Stimulated activated CD4-positive, alpha-beta T cell treated with anti-CD3 and anti-CD28 coated beads, Interleukin-12 subunit alpha, Interleukin-12 subunit beta, amount 100 ng/mL, for 4 hours (primary cell): Measurements from ENCODE around the gene C8G.
A peak's percentile ranks its signal among the peaks of the same experiment; 100 is the strongest.

ENCODE experiments used
- DNase-seq: peaks from one replicate; pipeline ENCODE4 v3.0.0-alpha.2; 2020

Gene C8G

DNA sequence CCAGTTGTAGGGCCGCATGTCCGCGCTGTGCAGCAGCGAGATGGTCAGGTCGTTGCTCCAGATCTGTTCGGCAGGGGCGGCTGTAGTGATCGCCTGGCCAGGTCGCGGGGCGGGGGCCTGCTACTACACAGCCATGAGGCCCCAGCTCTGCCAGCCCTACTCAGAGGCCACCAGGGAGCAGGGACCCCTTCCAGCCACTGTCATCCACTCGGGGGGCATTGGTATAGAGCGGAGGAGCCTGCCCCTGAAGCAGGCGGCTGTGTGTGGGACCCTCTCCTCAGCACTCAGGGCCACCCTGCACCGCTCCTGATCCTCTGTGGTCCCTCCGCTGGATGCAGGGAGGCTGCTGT, 2.2 kb upstream of the C8G start:
- DNase-seq = no peak

DNA sequence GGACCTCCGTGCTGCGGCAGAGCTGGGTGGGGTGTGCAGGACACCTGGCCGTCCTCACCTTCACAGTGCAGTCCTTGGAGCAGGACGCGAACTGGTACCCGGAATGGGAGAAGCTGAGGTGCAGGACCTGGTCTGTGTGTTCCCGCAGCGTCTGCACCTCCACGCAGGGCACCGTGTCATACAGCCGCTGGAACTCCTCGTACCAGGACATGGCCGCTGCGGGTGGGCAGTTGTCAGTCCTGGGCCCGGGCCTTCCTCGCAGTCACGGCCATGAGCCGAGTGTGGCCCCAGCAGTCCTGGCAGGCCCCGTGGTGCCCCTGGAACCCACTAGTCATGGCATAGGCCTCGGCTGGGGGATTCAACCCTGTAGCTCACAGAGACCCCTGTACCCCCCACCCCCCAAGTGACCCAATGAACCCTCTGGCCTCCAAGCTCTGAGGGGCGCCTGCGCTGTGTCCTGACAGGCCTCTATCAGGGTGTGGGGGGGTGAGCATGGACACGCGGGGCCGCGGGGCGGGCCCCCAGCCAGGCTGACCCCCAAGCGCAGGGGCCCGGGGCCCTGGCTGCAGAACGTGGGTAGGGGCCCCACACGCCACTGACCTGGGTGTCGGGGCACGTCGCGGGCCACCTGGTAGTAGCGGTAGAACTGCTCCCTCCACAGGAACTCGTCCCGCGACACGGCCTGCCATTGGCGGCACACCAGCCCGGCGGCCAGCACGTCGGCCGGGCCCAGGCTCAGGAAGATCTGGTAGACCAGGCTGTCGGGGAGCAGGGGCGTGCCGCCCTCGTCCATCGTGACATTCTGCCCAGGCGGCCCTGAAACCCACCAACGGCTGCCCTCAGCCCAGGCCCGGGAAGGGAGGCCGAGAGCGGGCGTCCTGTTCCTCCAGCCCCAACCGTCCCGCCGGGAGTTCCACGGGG, 1.5 kb upstream of the C8G start:
- peak; percentile 32 for DNase-seq

DNA sequence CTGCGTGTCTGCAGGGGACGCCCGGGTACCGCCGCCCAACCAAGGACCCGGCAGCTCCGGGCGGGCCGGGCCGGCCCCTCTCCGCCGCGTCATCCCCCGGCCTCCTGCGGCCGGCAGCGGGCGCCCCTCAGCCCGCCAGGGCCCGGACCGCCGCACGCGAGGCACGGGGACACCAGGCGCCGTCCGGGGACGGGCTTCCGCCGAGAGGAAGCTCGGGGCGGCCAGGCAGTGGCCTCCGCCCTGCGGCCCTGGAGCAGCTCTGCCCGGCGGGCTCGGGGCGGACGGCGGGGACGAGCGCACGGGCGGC, 878 bp upstream of the C8G start:
- no peak for DNase-seq

DNA sequence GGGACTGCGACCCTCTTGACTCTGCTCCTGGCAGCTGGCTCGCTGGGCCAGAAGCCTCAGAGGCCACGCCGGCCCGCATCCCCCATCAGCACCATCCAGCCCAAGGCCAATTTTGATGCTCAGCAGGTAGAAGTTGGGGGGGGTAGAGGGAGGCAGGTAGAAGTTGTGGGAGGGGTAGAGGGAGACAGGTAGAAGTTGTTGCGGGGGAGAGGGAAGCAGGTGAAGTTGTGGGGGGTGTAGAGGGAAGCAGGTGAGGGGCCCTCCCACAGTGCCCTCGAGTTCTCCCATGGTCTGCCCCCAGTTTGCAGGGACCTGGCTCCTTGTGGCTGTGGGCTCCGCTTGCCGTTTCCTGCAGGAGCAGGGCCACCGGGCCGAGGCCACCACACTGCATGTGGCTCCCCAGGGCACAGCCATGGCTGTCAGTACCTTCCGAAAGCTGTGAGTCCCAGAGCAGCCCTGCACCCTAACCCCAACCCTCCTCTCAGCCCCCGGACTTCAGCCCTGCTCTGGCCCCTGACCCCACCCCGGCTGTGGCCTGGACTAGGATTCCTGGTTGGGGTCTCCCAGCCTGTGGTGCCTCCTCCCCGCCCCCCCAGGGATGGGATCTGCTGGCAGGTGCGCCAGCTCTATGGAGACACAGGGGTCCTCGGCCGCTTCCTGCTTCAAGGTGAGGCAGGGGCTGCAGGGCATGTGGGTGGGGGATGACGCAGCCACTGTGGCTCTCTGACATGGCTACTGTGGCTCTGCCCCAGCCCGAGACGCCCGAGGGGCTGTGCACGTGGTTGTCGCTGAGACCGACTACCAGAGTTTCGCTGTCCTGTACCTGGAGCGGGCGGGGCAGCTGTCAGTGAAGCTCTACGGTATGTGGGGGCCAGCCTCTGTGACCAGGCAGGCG, 537 bp downstream of the C8G start:
- no peak for DNase-seq

DNA sequence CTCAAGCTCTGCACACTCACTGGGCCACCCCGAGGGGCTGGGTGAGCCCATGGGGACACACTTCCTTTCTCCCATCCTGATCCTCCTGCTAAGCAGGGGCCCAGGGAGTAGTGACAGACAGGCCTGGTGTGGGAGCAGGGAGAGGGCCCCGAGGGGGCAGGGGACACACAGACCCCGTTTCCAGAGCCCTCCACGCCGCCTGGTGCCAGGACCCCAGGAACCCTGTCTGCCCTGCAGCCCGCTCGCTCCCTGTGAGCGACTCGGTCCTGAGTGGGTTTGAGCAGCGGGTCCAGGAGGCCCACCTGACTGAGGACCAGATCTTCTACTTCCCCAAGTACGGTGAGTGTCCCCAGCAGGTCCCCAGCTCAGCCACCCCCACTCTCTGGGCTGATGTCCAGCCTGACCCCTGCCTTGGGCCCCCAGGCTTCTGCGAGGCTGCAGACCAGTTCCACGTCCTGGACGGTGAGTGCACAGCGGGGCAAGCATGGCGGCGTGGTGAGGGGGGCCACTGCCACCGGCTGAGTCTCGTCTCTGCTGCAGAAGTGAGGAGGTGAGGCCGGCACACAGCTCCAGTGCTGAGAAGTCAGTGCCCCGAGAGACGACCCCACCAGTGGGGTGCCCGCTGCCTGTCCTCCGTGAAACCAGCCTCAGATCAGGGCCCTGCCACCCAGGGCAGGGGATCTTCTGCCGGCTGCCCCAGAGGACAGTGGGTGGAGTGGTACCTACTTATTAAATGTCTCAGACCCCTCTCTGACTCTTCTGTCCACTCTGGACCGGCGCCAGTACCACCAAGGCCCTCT, 1.4 kb downstream of the C8G start:
- no peak for DNase-seq

DNA sequence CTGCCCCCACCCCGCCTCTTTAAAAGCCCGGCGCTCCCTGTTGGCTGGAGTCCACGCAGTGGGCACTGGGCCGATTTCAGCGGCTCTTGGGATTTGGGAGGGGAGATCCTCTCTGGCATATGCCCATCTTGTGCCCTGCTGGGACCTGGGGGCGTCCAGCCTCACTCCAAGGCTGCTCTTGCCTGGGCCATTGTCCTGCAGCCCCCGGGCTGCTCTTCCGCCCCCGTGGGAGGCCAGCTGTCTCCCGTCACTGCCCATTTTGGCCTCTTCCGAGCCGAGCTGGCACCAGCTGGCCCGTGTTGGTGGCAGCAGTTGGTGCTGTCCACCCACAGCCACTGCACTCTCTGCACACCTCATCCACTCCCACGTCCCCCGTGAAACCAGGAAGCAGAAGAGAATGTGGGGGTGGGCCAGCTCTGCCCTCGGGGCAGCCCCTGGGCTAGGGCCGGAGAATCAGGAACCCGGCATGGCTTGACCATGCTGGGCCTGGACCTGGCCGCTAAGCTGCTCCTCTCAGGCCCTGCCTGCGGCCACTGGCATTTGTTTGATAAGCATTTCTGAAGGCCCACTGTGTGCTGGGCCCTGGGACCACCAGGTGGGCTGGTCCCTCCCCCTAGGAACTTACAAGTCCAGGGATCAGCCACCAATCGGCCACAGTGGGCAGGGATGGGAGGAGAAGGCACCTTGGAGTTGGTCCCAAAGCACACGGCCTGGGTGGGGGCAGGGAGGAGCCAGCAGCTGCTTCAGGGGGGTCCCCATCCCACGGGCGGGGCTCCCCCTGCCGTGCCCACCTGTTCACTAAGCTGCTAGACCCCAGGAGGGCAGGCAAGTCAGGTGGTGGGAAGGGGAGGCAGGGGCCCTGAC, 2.2 kb downstream of the C8G start:
- DNase-seq = no peak

DNA sequence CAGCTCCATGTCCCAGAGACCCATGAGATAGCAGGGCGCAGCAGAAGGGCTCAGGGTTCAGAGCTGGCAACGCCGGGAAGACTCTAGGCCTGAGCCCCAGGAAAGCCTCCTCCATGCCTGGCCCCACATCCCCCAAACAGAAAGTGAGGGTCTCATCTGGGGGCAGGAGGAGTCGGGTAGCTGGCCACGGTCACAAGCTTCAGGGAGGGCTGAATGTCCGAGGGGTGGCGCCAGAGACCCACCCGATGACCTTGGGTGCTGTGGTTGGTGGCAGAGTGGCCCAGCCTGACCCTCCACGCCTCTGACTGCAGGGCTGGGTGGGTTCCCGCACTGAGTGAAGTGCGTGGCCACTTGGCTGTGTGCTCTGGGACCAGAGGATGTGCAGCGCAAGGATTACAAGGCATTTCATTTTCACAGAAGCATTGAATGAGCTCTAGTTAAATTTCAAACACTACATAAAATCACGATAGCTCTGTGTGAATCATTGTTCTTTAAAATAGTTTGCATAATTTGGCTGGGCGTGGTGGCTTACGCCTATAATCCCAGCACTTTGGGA, 3.0 kb downstream of the C8G start:
- DNase-seq = no peak

DNA sequence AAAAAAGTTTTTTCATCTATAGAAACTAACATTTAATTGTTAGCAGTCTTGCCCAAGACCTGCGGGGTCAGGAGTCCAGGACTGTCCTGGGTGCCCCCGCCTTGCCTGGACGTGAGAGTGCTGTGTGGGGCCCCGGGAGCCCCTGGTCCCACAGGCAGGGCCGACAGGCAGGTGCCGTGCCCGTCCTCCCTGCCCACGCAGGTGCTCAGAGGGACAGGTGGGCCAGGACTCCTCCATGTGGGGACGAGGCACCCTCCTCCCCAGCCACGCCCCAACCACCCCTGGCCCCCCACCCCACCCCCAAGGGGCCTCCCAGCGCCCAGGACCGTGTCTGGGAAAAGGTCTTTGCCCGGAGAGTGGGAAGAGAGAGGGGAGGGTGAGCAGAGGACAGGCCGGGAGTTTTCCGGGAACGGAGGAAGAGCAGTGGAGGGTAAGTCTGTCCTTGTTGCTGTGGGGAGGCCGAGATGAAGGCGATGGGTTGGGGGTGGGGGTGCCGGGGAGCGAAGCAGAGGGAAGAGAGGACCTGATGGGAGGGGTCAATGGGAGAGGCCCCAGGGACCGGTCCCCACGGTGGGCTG, 4.3 kb downstream of the C8G start:
- no peak for DNase-seq

DNA sequence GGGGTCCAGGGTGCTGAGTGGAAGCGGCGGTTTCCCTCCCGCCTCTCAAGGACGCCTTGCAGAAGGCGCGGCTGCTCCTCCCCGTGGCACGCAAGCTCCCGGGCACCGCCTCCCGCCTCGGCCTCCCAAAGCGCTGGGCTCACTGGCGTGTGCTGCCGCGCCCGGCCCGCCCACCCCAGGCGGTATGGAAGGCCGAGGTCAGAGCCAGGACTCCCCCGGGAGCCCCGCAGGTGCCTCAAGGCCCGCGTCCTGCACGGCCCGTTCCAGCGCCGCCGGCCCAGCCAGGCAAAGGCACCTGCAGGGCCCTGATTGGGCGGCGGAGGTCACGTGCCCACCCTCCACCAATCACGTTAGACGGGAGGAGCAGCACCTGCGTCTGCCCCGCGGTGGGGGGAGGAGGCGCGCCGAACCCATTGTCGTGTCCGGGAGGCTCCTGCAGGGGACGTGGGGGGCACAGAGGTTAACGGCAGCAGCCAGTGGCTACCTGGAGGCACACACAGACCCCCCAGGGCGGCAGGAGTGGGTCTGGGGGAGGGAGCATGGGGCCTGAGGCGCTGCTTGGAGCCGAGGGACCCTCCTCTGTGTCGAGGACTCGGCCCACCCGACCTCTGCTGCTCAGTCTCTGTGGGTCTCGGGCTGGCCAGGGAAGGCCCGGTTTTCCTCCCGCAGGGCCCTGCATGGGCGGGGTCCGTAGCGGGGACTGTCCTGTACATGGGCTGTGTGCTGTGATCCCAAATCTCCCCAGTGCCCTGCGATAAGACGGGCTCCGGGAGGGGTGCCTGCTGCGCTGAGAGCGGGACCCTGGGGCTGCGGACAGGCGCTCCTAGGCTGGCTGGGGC, 5.0 kb downstream of the C8G start:
- peak; percentile 97 for DNase-seq

DNA sequence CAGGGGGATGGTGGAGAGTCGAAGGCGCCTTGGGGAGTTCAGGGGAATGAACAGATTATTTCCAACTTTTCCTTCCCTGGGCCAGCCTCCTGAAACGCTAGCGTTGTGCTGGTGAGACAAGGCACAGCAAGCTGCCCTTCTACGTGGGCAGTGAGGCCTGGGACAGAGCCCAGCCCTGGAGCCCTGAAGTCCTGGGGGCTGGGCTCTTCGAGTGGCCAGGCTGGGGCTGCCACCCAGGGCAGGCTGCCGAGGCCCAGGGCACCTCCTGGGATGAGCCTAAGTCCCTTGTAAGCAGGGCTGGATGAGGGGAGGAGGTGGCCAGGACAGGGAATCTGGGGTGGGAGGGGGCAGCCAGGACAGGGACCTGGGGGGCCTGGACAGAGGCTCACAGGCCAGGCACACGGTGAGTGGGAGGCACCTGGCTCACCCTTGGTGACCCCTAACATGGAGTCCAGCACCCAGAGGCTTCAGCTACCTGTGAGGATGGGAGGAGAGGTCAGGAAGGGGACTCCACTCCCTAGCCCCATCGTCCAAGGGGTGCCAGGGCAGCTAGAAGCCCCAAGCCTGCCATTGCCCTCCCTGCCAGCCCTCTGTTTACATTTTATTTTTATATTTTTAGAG, 5.7 kb downstream of the C8G start:
- DNase-seq = no peak

DNA sequence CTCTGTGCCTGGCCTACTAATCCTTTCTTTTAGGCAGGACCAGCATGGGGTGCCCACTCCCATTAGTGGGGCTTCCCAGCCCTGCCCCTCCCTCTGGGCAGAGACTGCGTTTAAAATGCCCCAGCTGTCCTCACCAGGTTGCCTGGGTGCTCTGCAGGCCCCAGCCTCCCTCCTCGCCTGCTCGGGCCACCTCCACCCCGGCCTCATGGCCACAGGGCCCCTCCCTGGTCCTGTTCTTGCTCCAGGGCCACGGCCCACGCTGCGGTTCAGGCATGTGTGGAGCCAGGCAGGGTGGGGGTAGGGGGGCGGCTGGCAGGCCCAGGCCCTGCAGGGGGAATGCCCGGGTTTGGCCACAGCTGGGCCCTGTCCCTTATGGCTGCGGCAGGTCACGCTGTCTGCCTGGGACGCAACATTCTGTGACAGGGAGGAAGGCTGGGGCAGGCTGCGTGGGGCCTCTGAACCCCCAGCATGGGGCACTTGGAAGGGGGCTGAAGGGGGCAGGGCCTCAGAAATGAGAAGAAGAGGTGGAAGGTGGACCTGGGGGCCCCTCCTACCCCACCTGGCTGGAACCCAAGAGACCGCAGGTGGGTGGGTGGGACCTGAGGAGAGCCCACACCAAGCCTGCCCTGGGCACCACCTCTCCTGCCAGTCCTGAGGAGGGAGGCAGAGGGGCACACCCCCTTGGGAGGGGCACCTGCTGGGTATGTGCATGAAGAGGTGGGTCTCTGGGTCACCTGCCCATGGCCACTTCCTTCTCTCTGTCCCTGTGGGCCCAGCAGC, 6.7 kb downstream of the C8G start, which contains the start of gene LCN12:
Gene LCN12 (plus strand): TSS at position 733 of the 780 bp plus-strand sequence. CDS start 55 bp downstream, outside the sequence.
- DNase-seq = no peak

DNA sequence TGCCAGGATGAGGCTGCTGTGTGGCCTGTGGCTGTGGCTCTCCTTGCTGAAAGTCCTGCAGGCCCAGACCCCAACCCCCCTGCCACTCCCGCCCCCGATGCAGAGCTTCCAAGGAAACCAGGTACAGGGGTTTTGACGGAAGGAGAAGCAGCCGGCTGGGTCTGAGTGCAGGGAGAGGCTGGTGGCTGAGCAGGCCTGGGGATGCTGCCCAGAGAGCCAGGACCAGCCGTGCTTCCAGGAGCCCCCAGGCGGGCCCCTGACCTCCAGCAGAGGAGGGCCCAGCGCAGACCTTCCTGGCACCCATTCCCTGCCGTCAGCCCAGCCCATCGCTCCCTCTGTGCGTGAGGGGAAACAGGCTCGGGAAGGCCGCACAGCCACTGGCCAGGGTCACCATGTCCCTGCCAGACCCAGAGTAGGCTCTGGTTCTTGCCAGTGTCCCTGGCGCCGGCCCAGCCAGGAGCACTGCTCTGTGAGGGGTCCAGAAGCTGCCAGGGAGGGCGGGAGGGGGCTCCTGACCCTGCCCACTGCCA, 7.3 kb downstream of the C8G start:
- no peak for DNase-seq

DNA sequence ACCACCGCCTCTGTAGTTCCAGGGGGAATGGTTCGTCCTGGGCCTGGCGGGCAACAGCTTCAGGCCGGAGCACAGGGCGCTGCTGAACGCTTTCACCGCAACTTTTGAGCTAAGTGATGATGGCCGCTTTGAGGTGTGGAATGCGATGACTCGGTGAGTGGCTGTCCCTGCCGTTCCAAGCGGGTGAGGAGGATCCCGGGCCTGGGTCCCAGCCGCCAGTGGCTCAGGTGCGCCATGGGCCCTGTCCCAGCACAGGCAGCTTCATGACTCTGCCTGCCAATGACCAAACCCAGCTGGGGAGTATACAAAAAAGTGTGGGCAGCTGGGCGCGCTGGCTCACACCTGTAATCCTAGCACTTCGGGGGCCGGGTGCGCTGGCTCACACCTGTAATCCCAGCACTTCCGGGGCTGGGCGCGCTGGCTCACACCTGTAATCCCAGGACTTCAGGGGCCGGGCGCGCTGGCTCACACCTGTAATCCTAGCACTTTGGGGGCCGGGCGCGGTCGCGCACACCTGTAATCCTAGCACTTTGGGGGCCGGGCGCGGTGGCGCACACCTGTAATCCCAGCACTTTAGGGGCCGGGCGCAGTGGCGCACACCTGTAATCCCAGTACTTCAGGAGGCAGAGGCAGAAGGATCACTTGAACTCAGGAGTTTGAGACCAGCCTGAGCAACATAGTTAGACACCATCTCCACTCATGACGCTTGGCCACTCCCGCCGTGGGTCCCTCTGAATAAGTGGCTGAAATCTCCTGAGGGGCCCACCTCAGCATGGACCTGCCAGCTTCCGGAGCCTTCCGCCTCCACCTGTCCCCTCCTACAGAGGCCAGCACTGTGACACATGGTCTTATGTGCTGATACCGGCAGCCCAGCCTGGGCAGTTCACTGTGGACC, 8.1 kb downstream of the C8G start:
- no peak for DNase-seq

DNA sequence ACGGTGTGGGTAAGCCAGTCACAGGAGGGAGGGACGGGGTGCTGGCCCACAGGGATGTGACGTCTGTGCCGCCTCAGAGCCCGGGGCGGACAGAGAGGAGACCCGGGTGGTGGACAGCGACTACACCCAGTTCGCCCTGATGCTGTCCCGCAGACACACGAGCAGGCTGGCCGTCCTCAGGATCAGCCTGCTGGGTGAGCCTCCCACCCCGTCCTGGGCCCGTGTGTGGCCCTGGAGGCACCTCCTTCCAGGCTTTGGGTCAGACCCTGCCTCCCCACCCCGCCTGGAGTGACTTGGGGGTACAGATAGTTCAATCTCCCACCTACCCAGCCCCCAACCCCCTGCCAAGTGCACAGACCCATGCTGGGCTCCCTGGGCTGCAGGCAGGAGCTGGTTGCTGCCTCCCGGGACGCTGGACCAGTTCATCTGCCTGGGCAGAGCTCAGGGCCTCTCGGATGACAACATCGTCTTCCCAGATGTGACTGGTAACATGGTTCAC, 8.8 kb downstream of the C8G start:
- DNase-seq = no peak

DNA sequence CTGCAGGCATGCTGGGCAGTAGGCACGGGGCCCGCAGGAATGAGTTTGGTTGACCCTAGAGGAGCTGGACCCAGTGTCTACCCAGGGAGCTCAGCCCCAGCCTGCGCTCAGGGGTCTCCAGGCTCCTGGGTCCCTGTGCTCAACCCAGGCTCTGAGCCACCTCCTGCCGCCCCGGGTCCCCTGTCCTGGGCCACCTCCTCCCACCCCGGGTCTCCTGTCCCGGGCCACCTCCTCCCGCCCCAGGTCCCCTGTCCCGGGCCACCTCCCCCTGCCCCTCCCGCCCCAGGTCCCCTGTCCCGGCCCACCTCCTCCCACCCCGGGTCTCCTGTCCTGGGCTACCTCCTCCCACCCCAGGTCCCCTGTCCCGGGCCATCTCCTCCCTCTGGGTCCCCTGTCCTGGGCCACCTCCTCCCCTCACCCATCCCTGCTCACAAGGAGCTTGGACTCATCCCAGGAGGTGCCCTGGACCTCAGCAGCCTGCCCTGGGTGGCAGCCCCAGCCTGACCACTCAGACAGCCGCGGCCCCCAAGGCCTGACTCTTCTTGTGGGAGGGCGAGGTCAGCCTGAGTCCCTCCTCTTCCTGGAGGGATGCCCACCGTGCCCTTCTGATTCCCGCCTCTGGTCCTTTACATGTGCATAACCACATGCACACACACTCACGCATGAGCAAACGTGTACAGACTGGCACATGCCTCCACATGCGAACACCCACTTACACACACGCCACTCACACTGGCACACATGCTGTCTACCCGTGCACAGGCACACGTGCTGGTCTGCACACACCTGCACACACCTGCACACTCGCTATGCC, 9.4 kb downstream of the C8G start:
- DNase-seq = no peak

DNA sequence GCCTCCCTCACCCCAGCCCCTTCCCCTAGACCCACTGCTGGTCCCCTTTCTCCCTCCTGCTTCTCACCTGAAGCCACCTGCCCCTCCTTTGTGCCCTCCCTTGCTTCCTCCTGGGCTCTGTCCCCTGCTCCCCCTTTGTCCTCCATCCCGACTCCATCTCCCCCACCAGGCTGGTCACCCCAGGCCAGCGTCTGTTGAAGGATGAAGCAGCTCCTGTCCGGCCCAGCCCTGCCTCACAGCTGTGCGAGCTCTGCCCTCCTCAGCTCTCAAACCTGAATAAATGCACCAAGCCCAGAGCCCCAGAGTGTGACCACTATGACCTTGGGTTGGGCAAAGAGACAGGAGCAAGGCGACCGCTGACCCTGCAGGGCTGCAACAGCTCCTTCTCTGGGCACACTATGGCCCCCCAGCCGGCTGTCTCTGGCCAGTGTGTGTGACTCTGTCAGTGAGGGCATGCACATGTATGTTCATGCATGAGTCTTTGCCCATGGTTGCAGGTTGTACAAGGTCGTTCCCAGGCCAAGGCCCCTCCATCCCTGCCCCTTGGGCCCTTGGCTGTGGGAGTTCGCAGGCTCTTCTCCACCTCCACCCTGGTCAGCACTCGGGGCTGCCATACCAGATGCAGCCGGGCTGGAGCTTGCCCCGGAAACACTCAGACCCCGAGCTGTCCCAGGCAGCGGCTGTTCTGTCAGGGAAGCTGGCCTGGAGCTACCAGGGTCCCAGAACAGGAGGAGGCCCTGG, 10.3 kb downstream of the C8G start:
- no peak for DNase-seq
